K562 (cell line): ENCODE data around the gene IGDCC3. TPM values are rescaled to one million over a fixed set of nuclear protein-coding genes. Genes with fewer than 3 reads are reported as not detected.

Experiments
- ATAC-seq: fragments of 200-7000 bp; cut with Tn5 transposase; 3 replicates; pipeline ENCODE4 v1.9.1; 2020; ENCODE audit warnings: moderate library complexity
- BruUV-seq: library from RNA; stranded (reverse); fragments of 400-500 nt; replicated peaks from 2 replicates; lab custom pipeline; 2021; lab: Mats Ljungman, UMichigan
- CTCF ChIA-PET: fragments of 300-600 bp; formaldehyde crosslinking; extraction: SDS; loops from one replicate; lab custom pipeline; 2021; ENCODE audit warnings: low intra/inter-chr PET ratio; lab: Yijun Ruan, JAX
- POLR2A ChIA-PET: fragments of 300-600, 350-650 bp; sonication (Branson Sonifier 250); formaldehyde crosslinking; extraction: SDS; loops from one replicate; lab custom pipeline; 2021; ENCODE audit warnings: antibody characterized with exemption, inconsistent platforms; lab: Yijun Ruan, JAX
- DNase-seq, 4 experiments: peaks; one replicate each; pipeline versions ENCODE4 v3.0.0 to v3.0.0-alpha.2; 2011 to 2018; ENCODE audit warnings: low spot score in 3 of 4, mixed read lengths in 3 of 4; ENCODE audit errors: extremely low read depth in 1 of 4
- FAIRE-seq: peaks from 2 replicates; lab custom pipeline; 2011; peaks lifted over from hg19 to GRCh38; lab: Jason Lieb, UNC
- H2AFZ ChIP-seq: 2 replicates; pipeline ENCODE4 v1.6.0; 2011; ENCODE audit warnings: low read depth, low read length, control low read depth, inconsistent platforms
- H3K27ac ChIP-seq: fragments of 200-600 bp; 3 replicates; pipeline ENCODE4 v1.8.0; 2011; ENCODE audit warnings: low read depth, mild to moderate bottlenecking, control low read depth, inconsistent platforms, low read length, moderate library complexity, mixed read lengths; ENCODE audit errors: extremely low read depth
- H3K27me3 ChIP-seq, 2 experiments: fragments of 300-600 bp in 1 of 2; 2 replicates in 1 of 2; 3 replicates in 1 of 2; pipeline versions ENCODE4 v1.6.0 to v1.8.0; 2011; ENCODE audit warnings: inconsistent platforms in 2 of 2, low read length in 2 of 2, mild to moderate bottlenecking in 1 of 2, mixed read lengths in 1 of 2, moderate library complexity in 1 of 2; ENCODE audit not compliant: control insufficient read depth in 2 of 2, insufficient read depth in 2 of 2
- H3K36me3 ChIP-seq: fragments of 300-600 bp; 3 replicates; pipeline ENCODE4 v1.8.0; 2011; ENCODE audit warnings: mild to moderate bottlenecking, low read length, inconsistent platforms; ENCODE audit not compliant: control insufficient read depth, insufficient read depth
- H3K4me1 ChIP-seq, 2 experiments: fragments of 200-600 bp in 1 of 2; replicated peaks in 1 of 2; 2 replicates in 1 of 2; 3 replicates in 1 of 2; pipeline versions ENCODE4 v1.5.1 to v1.8.0; 2011; ENCODE audit warnings: inconsistent platforms in 2 of 2, low read length in 2 of 2, mild to moderate bottlenecking in 1 of 2, mixed read lengths in 1 of 2, moderate library complexity in 1 of 2; ENCODE audit not compliant: control insufficient read depth in 2 of 2, insufficient read depth in 2 of 2
- H3K4me2 ChIP-seq: 2 replicates; pipeline ENCODE4 v1.6.1; 2011; ENCODE audit warnings: low read length, control low read depth, inconsistent platforms, mixed read lengths; ENCODE audit not compliant: insufficient read depth
- H3K4me3 ChIP-seq: fragments of 200-600 bp; sonication (generic), shearing (Covaris generic); 2 replicates; pipeline ENCODE4 v1.5.1; 2016; ENCODE audit warnings: control low read depth, inconsistent platforms
- H3K79me2 ChIP-seq: fragments of 200-600 bp; 3 replicates; pipeline ENCODE4 v1.8.0; 2011; ENCODE audit warnings: low read length, inconsistent platforms; ENCODE audit not compliant: control insufficient read depth, insufficient read depth
- H3K9ac ChIP-seq, 2 experiments: 2 replicates each; pipeline versions ENCODE4 v1.6.0 to v1.6.1; 2011; ENCODE audit warnings: low read depth in 2 of 2, low read length in 2 of 2, control low read depth in 1 of 2, inconsistent platforms in 1 of 2, mild to moderate bottlenecking in 1 of 2, mixed read lengths in 1 of 2; ENCODE audit not compliant: insufficient read depth in 1 of 2
- H3K9me1 ChIP-seq: one replicate; pipeline ENCODE4 v1.6.0; 2011; ENCODE audit warnings: inconsistent platforms, mild to moderate bottlenecking, low read length, moderate library complexity; ENCODE audit not compliant: control insufficient read depth, insufficient read depth
- H3K9me3 ChIP-seq: replicated peaks from 2 replicates; pipeline ENCODE4 v1.5.1; 2011; ENCODE audit warnings: low read depth, low read length, inconsistent platforms; ENCODE audit not compliant: control insufficient read depth, insufficient read depth
- H4K20me1 ChIP-seq: replicated peaks from 2 replicates; pipeline ENCODE4 v1.6.1; 2011; ENCODE audit warnings: low read length, inconsistent platforms, mixed read lengths; ENCODE audit not compliant: control insufficient read depth, insufficient read depth
- ELK1 ChIP-seq: sonication (generic); formaldehyde crosslinking; IDR thresholded peaks from 2 replicates; pipeline ENCODE4 v1.8.1; 2022; ENCODE audit warnings: missing genetic modification reagents
- GTF2E2 ChIP-seq: fragments of 200-800 bp; sonication (Bioruptor generic); IDR thresholded peaks from 2 replicates; pipeline ENCODE4 v1.6.1; 2016; ENCODE audit warnings: missing genetic modification characterization, missing compliant biosample characterization
- HNRNPLL ChIP-seq: fragments of 200-400 bp; formaldehyde crosslinking; IDR thresholded peaks from 2 replicates; pipeline ENCODE4 v1.6.1; 2017; ENCODE audit warnings: low read length, low read depth, mild to moderate bottlenecking; ENCODE audit not compliant: poor library complexity, severe bottlenecking
- MTA2 ChIP-seq: fragments of 450-650 bp; IDR thresholded peaks from 2 replicates; pipeline ENCODE4 v1.6.1; 2016; ENCODE audit warnings: low read depth
- NFE2L1 ChIP-seq: fragments of 450-650 bp; IDR thresholded peaks from 2 replicates; pipeline ENCODE4 v1.6.1; 2016; ENCODE audit warnings: missing genetic modification characterization, low read depth, mild to moderate bottlenecking, missing compliant biosample characterization, moderate library complexity, borderline replicate concordance
- RBFOX2 ChIP-seq: fragments of 200-400 bp; formaldehyde crosslinking; IDR thresholded peaks from 2 replicates; pipeline ENCODE4 v1.6.1; 2017; ENCODE audit warnings: low read depth, mild to moderate bottlenecking, low read length, moderate library complexity
- SETDB1 ChIP-seq: IDR thresholded peaks from one replicate; pipeline ENCODE4 v1.6.1; 2012; ENCODE audit warnings: low read length, control low read depth, inconsistent platforms
- XRCC3 ChIP-seq: fragments of 450-650 bp; IDR thresholded peaks from 2 replicates; pipeline ENCODE4 v1.6.1; 2017; ENCODE audit warnings: mild to moderate bottlenecking, moderate library complexity
- ZBTB9 ChIP-seq: fragments of 450-650 bp; formaldehyde crosslinking; IDR thresholded peaks from 2 replicates; pipeline ENCODE4 v1.4.0; 2020; ENCODE audit warnings: mild to moderate bottlenecking, moderate library complexity
- ZKSCAN3 ChIP-seq: fragments of 250-450 bp; sonication (Bioruptor Pico); IDR thresholded peaks from 2 replicates; pipeline ENCODE4 v1.4.0; 2020
- ZNF263 ChIP-seq: sonication (generic); formaldehyde crosslinking; IDR thresholded peaks from 2 replicates; pipeline ENCODE4 v1.8.0; 2022; ENCODE audit warnings: mild to moderate bottlenecking, missing genetic modification reagents, borderline replicate concordance
- ZNF668 ChIP-seq: fragments of 250-450 bp; sonication (Bioruptor Pico); IDR thresholded peaks from 2 replicates; pipeline ENCODE4 v1.8.0; 2022; ENCODE audit warnings: mild to moderate bottlenecking, inconsistent platforms
- WGBS: fragments of 100-300 bp; shearing (Covaris generic); methylation state at CpG from one replicate; pipeline ENCODE4 v1.1.6; 2016; ENCODE audit warnings: low coverage, mixed read lengths; ENCODE audit not compliant: insufficient coverage; ENCODE audit errors: missing lambda C conversion rate; 5-methylcytosine and 5-hydroxymethylcytosine counted together
- in situ Hi-C: fragments of 300-500 bp; cut with MboI; formaldehyde crosslinking; loops from 4 replicates; pipeline ENCODE4 v1.15.0; 2018; ENCODE audit warnings: inconsistent platforms, mixed read lengths
- intact Hi-C: fragments of 100-400 bp; cut with micrococcal nuclease; formaldehyde crosslinking; loops from 2 replicates; pipeline ENCODE4 v1.14.2; 2022
- polyA plus RNA-seq, 8 experiments: library from polyadenylated mRNA; depleted of rRNA in 4 of 8; stranded (reverse) in 5 of 8; unstranded in 3 of 8; fragments of >200 nt; fragmentation: Nextera tagmentation in 2 of 8; fragmentation: Illumina TruSeq in 1 of 8; extraction: Ambion mirVana in 2 of 8; extraction: Trizol in 1 of 8; gene quantifications; 2 replicates each; pipeline versions ENCODE4 v1.2.1 to v1.2.3, GENCODE V29; 2011 to 2014; ENCODE audit warnings: inconsistent platforms in 1 of 8, missing spikeins in 1 of 8
- total RNA-seq, 7 experiments: library from RNA; depleted of rRNA in 6 of 7; stranded (reverse); fragments of >200 nt in 6 of 7; fragmentation: Illumina TruSeq in 2 of 7; extraction: Trizol in 2 of 7; gene quantifications; 2 replicates each; pipeline versions ENCODE4 v1.2.1 to v1.2.3, GENCODE V29; 2011 to 2021; ENCODE audit warnings: low replicate concordance in 1 of 7

IGDCC3 gene
- total and polyA plus RNA-seq, 9 of the 15 experiments (the other 6 are each of a cell fraction or from before 2014, with no cell fraction given), result not detected

GRCh38 chr15:65326818-65327217 is 51.0 kb downstream of the IGDCC3 start:
- no peak overlapping the region for H3K27ac ChIP-seq
- ChIA-PET CTCF (no interaction called here), POLR2A (interaction anchor here (0.8 to 2.5 kb wide), 2 partner anchors 22 to 40 kb away, joined by 4 to 16 read pairs; partner anchors contain the start of gene RNU5B-1)
- peaks cover 0 to 21% of the 10 kb centered on the region in 2 experiments; a peak in 2 of 5 replicates for H3K4me1 ChIP-seq
- H3K36me3 ChIP-seq, result no peaks in the 10 kb centered on the region
- H3K4me3 ChIP-seq, result no peak overlapping the region
- no peak overlapping the region for H3K9ac ChIP-seq
- BruUV-seq, result no TSS peak
- ATAC-seq (0 out of 3 replicates have a peak, but pooled peaks have one; percentile 31), DNase-seq (no peak), FAIRE-seq (no peak)
- intact Hi-C loops, result no loop called here
- no peak overlapping the region for H3K4me2 ChIP-seq
- H3K9me3 ChIP-seq, result no peaks in the 10 kb centered on the region
- no peaks in the 10 kb centered on the region for H3K9me1 ChIP-seq
- peaks cover 4% of the 10 kb centered on the region; the same call in 1 of the 2 replicates for H4K20me1 ChIP-seq
- H3K27me3 ChIP-seq, result peaks cover 21 to 48% of the 10 kb centered on the region in 2 experiments
- WGBS, result 8% methylated on average over 1 of the region's 2 CpGs
- H2AFZ ChIP-seq, result no peak overlapping the region
- H3K79me2 ChIP-seq, result no peaks in the 10 kb centered on the region
- TF ChIP-seq GTF2E2 (tag), result no peak
- TF ChIP-seq SETDB1, result no peak
- TF ChIP-seq ZBTB9 (CRISPR knock-in tag), result no peak
- TF ChIP-seq HNRNPLL, result no peak
- no peak for TF ChIP-seq ELK1 (CRISPR knock-in tag)
- TF ChIP-seq MTA2, result no peak
- no peak for TF ChIP-seq ZNF668 (CRISPR knock-in tag)
- TF ChIP-seq ZNF263 (CRISPR knock-in tag), result no peak
- no peak for TF ChIP-seq NFE2L1 (tag)
- TF ChIP-seq XRCC3, result no peak
- TF ChIP-seq ZKSCAN3 (CRISPR knock-in tag), result no peak
- TF ChIP-seq RBFOX2, result no peak
- TF ChIP-seq, all 486 proteins: peak for 0
- in situ Hi-C loops, result no loop called here
